Liver (tissue), 9 donors: ENCODE measurements around the gene CDC42EP1. TPM values are rescaled to one million over a fixed set of nuclear protein-coding genes. Genes with fewer than 3 reads are reported as not detected.

Experiments used
- DNase-seq: peaks from one replicate; pipeline ENCODE4 v3.0.0-alpha.2; 2017; ENCODE audit warnings: low spot score
- H3K27ac ChIP-seq, 2 donors: one replicate each; pipeline ENCODE4 v1.7.0; 2013; ENCODE audit warnings: inconsistent platforms in 2 of 2, low read length in 2 of 2, control low read depth in 1 of 2, low read depth in 1 of 2, mild to moderate bottlenecking in 1 of 2
- H3K27me3 ChIP-seq, 4 donors: one replicate each; pipeline versions ENCODE4 v1.6.1 to v1.7.0; 2013; ENCODE audit warnings: low read length in 3 of 4, inconsistent platforms in 1 of 4, mild to moderate bottlenecking in 1 of 4, moderate library complexity in 1 of 4; ENCODE audit not compliant: control insufficient read depth in 4 of 4, insufficient read depth in 4 of 4
- H3K36me3 ChIP-seq, 4 donors: one replicate each; pipeline versions ENCODE4 v1.6.1 to v1.7.0; 2013; ENCODE audit warnings: low read length in 3 of 4, mild to moderate bottlenecking in 3 of 4, low read depth in 1 of 4, moderate library complexity in 1 of 4; ENCODE audit not compliant: control insufficient read depth in 4 of 4, insufficient read depth in 3 of 4
- H3K4me1 ChIP-seq, 4 donors: one replicate each; pipeline versions ENCODE4 v1.6.1 to v1.7.0; 2013; ENCODE audit warnings: low read length in 3 of 4, mild to moderate bottlenecking in 3 of 4, moderate library complexity in 1 of 4; ENCODE audit not compliant: control insufficient read depth in 4 of 4, insufficient read depth in 4 of 4
- H3K4me3 ChIP-seq, 3 donors: one replicate each; pipeline versions ENCODE4 v1.6.1 to v1.7.0; 2013; ENCODE audit warnings: low read length in 3 of 3, control low read depth in 1 of 3, low read depth in 1 of 3, mild to moderate bottlenecking in 1 of 3
- H3K9ac ChIP-seq, 2 donors: one replicate each; pipeline ENCODE4 v1.7.0; 2013; ENCODE audit warnings: low read length in 2 of 2, mild to moderate bottlenecking in 2 of 2, moderate library complexity in 2 of 2, control low read depth in 1 of 2, low read depth in 1 of 2
- H3K9me3 ChIP-seq, 4 donors: one replicate each; pipeline versions ENCODE4 v1.6.1 to v1.7.0; 2013; ENCODE audit warnings: low read length in 3 of 4; ENCODE audit not compliant: control insufficient read depth in 4 of 4
- ATF3 ChIP-seq: IDR thresholded peaks from 2 replicates; pipeline ENCODE4 v1.6.1; 2016; ENCODE audit warnings: antibody characterized with exemption
- CTCF ChIP-seq: fragments of 150-350 bp; IDR thresholded peaks from 2 replicates; pipeline ENCODE4 v1.5.1; 2017; ENCODE audit warnings: improper control_type of control experiment, low read depth, low read length; ENCODE audit not compliant: missing input control
- EGR1 ChIP-seq, 2 donors: IDR thresholded peaks; 2 replicates each; pipeline ENCODE4 v1.6.1; 2016 to 2018; ENCODE audit warnings: antibody characterized with exemption in 2 of 2, low read depth in 2 of 2
- FOXA1 ChIP-seq: IDR thresholded peaks from 2 replicates; pipeline ENCODE4 v1.6.1; 2016; ENCODE audit warnings: antibody characterized with exemption
- FOXA2 ChIP-seq: IDR thresholded peaks from 2 replicates; pipeline ENCODE4 v1.6.1; 2016; ENCODE audit warnings: antibody characterized with exemption
- GABPA ChIP-seq, 2 donors: IDR thresholded peaks in 1 of 2; conservative IDR thresholded peaks in 1 of 2; 2 replicates each; pipeline ENCODE4 v1.6.1; 2016; ENCODE audit warnings: antibody characterized with exemption in 2 of 2, mild to moderate bottlenecking in 1 of 2, moderate library complexity in 1 of 2
- HNF4A ChIP-seq, 2 donors: conservative IDR thresholded peaks; 2 replicates each; pipeline ENCODE4 v1.6.1; 2016; ENCODE audit warnings: antibody characterized with exemption in 2 of 2, mild to moderate bottlenecking in 2 of 2
- HNF4G ChIP-seq: IDR thresholded peaks from 2 replicates; pipeline ENCODE4 v1.6.1; 2016; ENCODE audit warnings: antibody characterized with exemption
- JUND ChIP-seq, 2 donors: IDR thresholded peaks; 2 replicates each; pipeline ENCODE4 v1.6.1; 2016; ENCODE audit warnings: antibody characterized with exemption in 2 of 2
- MAX ChIP-seq: IDR thresholded peaks from 2 replicates; pipeline ENCODE4 v1.6.1; 2016; ENCODE audit warnings: antibody characterized with exemption
- NR2F2 ChIP-seq: IDR thresholded peaks from 2 replicates; pipeline ENCODE4 v1.6.1; 2016; ENCODE audit warnings: antibody characterized with exemption
- RAD21 ChIP-seq, 2 donors: IDR thresholded peaks; 2 replicates each; pipeline ENCODE4 v1.6.1; 2016; ENCODE audit warnings: antibody characterized with exemption in 2 of 2, mild to moderate bottlenecking in 2 of 2
- REST ChIP-seq: IDR thresholded peaks from 2 replicates; pipeline ENCODE4 v1.6.1; 2016; ENCODE audit warnings: antibody characterized with exemption, mild to moderate bottlenecking
- RXRA ChIP-seq, 2 donors: IDR thresholded peaks; 2 replicates each; pipeline ENCODE4 v1.6.1; 2017 to 2018; ENCODE audit warnings: antibody characterized with exemption in 2 of 2, mild to moderate bottlenecking in 1 of 2
- SP1 ChIP-seq: IDR thresholded peaks from 2 replicates; pipeline ENCODE4 v1.6.1; 2018; ENCODE audit warnings: antibody characterized with exemption, mild to moderate bottlenecking
- TAF1 ChIP-seq: conservative IDR thresholded peaks from 2 replicates; pipeline ENCODE4 v1.6.1; 2016; ENCODE audit warnings: antibody characterized with exemption, mild to moderate bottlenecking
- YY1 ChIP-seq: IDR thresholded peaks from 2 replicates; pipeline ENCODE4 v1.6.1; 2016; ENCODE audit warnings: antibody characterized with exemption, mild to moderate bottlenecking
- ZBTB33 ChIP-seq: IDR thresholded peaks from 2 replicates; pipeline ENCODE4 v1.6.1; 2016; ENCODE audit warnings: antibody characterized with exemption
- WGBS: extraction: QIAGEN DNeasy Blood & Tissue Kit; methylation state at CpG from one replicate; pipeline ENCODE4 v1.1.7; 2013; 5-methylcytosine and 5-hydroxymethylcytosine counted together
- polyA plus RNA-seq, 2 donors: library from polyadenylated mRNA; stranded (reverse) in 1 of 2; unstranded in 1 of 2; fragments of 200-250 nt in 1 of 2; fragments of >200 nt in 1 of 2; fragmentation: Nextera tagmentation in 1 of 2; extraction: Ambion mirVana in 1 of 2; gene quantifications; one replicate each; pipeline versions ENCODE4 v1.2.1 to v1.2.3, GENCODE V29; 2013 to 2015
- total RNA-seq, 2 donors: library from RNA; depleted of rRNA; stranded (reverse); fragments of >200 nt; gene quantifications; one replicate each; pipeline ENCODE4 v1.2.3, GENCODE V29; 2014
- donor health status: healthy.
- donor health status: healthy.
- donor health status: healthy.
- donor health status: healthy.
- donor health status: healthy.

Gene CDC42EP1
- total and polyA plus RNA-seq, 4 donors: 10.2 to 66.6 (median 31.2) TPM

GRCh38 chr22:37565830-37566229 lies 5.5 kb downstream of the CDC42EP1 start:
- peaks cover 3 to 14% (median 7%) of the 10 kb centered on the region in 4 donors for H3K36me3 ChIP-seq
- 54% methylated on average over 17 of the region's 17 CpGs for WGBS

More at GRCh38 chr22:37565830-37566229, 5.5 kb downstream of the CDC42EP1 start:
- no peak for DNase-seq
- no peaks in the 10 kb centered on the region for H3K9me3 ChIP-seq
- TF ChIP-seq EGR1 (IDR thresholded peaks at IDR 0.05; ENCODE audit: low read depth in 2 of 2) (no peak), MAX (no peak), ZBTB33 (no peak), GABPA (IDR thresholded peaks at IDR 0.05 in 1 of 2, conservative IDR thresholded peaks at IDR 0.05 in 1 of 2) (no peak), FOXA2 (no peak), SP1 (no peak), HNF4G (no peak), RXRA (IDR thresholded peaks at IDR 0.05) (no peak), HNF4A (conservative IDR thresholded peaks at IDR 0.05) (no peak), REST (no peak), TAF1 (no peak), ATF3 (no peak), FOXA1 (no peak), CTCF (no peak), YY1 (no peak), RAD21 (IDR thresholded peaks at IDR 0.05) (no peak), NR2F2 (no peak), JUND (IDR thresholded peaks at IDR 0.05) (no peak)
- H3K27me3 ChIP-seq: no peaks in the 10 kb centered on the region
- H3K4me3 ChIP-seq: no peak overlapping the region
- H3K4me1 ChIP-seq: peaks cover 34 to 87% (median 77%) of the 10 kb centered on the region in 4 donors
- peak overlapping the region; percentile 56 to 74 for H3K27ac ChIP-seq
- H3K9ac ChIP-seq: no peak overlapping the region
